NCI-H526 treated with DMSO at 0.1 percent for 48 hours (cell line): ENCODE data around the gene ACOX2.

ENCODE experiments used
- DNase-seq: peaks from one replicate; lab custom pipeline; 2025; lab: John Stamatoyannopoulos, UW

Gene ACOX2

DNA sequence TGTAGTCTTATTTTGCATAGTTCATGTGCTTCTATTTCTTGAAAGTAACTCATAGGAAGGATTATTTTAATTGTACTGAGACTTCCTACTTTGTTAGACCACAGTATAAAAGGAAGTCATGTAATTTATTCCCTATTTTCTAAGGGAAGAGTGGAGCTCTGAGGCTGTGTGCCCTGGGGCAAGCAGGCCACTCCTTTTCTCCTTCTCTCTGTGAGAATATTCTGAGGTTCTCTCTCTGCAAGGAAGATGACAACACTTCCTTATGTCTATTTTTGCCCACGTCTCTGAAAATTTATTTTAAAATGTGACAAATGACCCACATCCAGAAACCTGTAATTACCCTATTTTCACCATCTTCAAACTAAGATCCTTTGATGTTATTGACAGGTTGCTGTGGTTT lies 34.1 kb downstream of the ACOX2 start:
- DNase-seq, result no peak

DNA sequence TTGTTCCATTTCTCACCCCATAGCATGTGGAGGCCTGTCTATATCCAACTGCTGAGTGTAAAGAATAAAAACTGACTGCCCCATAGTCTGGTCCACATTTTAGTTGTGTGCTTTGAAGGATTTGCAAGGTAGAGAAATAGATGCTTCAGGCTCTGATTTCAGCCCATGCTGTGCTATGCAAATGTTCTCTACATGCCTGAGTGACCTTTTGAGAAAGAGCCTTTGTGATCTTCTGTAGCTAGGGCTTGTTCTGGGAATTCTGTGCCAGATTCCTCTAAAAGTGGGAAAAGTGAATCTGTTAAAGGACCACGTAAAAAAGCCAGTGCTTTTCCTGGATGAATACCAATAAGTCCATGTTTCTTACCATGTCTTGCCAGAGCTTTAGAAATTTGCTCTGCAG lies 39.9 kb downstream of the ACOX2 start:
- peak; percentile 85 for DNase-seq

DNA sequence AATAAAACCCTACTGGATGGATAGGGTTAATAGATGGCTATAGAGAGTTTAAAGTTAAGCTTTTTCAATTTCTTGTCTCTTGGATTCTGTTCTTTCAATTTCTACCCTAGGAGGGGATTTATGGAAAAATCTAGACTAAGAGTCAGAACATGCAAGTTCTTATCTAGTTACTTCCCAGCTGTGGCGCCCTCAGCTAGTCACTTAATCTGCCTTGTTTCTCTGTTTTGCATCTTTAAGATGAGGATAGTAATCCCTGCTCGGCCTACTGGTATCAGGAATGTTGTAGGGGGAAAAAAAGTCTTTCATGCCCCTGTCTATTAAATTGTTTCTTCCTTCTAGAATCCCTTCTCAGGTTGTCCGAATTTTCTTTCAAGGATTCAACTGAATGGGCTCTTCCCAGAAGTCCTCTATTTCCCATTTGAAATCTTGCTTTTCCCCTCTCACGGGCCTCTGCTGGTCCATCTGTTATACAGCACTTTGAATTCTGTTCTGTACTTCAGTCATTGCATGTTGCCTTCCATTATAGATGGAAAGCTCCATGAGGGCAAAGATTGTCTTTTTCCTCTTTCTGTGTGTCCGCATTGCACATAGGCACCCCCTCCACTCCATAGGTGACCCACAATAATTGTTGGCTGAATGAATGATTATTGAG lies 40.7 kb downstream of the ACOX2 start:
- no peak for DNase-seq

DNA sequence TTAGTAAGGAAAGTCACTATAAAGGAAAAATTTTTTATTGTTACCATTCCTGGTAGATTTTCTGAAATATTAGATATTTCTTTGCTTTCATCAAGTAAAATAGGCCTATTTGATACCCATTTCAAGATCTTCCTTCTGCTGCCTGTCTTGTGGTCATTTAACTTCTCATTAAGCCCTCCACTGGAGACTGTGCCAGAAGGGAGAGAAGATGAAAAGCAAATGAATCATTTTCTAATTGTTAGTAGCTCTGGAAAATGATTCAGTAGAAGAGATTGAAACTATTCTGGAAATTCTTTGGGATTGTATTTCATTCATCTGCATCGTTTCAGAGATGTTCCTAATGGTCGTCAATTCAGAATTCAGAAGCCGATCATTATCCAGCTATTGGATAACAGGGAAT lies 41.9 kb downstream of the ACOX2 start:
- no peak for DNase-seq

DNA sequence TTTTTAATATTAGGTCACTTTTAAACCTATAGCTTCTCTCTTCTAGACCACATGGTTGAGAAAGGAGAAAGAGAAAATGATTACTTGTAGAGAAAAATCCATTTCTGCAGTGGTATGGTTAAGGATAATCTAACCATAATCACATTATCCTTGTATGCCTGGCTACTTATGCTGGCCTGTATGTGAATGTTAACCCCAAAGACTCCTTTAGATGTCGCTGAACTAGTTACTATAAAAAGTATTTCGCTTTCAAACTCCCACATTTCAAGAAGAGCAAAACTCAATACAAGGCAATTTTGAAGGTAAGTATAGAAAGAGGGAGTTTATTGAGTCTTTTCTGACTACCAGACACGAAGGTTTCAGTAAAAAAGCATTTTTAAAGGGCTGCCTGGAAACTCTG lies 42.9 kb downstream of the ACOX2 start:
- DNase-seq, result no peak

DNA sequence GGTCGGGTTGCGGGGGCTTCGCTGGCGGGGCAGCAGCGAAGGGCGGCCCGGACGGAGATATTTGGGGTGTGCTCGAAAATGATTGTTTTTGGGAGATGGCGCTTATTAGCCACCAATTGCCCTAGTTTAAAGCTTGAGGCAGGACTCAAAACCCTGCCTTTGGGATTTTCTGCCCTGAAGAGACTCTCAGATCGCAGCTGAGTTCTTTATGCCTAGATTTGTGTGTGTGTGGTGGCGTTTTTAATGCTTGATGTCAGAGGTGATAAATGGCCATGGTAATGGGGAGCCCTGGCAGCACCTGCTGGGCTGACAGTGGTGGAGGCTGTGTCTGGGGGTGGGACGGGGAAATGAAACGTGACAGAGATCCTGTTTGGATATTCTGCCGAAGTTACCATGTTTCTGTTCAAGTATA lies 44.5 kb downstream of the ACOX2 start:
- DNase-seq, result peak; percentile 16

DNA sequence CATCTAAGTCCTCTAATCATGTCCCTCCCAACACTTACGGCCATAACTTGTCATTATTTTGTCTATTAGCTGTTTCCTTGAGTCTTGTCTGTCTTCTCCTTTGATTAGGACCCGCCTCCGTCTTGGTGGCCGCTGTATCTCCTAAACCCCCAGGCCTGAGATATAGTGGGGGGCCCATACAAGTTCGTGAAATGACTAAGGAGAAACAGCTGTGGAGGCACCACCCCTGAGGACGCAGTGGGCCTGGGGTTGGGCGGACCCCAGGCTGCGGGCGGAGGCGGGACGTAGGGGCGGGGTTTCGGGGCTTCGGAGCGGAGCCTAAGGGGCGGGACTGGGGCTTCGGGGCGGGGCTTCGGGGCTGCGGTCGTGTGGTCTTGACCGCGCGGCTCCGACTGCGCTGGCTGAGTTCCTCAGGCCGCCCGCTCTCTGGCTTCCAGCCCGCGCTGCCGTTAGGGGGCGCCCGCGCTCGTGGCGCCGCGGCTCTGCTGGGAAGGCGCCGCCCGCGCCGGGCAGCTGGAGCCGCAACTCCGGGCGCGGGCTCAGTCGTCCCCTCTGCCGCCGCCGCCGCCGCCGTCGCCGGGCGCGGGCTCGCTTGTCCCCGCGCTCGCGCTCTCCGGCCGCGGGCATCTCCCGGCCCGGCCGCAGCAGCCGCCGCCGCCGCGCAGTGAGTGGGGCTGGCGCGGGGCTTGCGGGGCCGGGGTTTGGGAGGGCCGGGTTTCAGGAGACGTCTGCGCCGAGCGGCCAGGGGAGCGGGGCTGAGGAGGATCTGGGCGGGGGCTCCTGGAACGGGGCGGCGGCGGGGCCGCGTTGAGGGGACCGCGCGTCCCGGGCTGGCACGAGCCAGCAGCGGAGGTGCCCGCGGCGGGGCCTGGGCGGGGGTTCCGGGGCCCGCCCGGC lies 45.2 kb downstream of the ACOX2 start, which contains the start of gene KCTD6:
KCTD6 (plus strand) TSS at position 591 of the 897 bp plus-strand sequence. CDS start 6,660 bp downstream, outside the sequence.
- peak; percentile 61 for DNase-seq

DNA sequence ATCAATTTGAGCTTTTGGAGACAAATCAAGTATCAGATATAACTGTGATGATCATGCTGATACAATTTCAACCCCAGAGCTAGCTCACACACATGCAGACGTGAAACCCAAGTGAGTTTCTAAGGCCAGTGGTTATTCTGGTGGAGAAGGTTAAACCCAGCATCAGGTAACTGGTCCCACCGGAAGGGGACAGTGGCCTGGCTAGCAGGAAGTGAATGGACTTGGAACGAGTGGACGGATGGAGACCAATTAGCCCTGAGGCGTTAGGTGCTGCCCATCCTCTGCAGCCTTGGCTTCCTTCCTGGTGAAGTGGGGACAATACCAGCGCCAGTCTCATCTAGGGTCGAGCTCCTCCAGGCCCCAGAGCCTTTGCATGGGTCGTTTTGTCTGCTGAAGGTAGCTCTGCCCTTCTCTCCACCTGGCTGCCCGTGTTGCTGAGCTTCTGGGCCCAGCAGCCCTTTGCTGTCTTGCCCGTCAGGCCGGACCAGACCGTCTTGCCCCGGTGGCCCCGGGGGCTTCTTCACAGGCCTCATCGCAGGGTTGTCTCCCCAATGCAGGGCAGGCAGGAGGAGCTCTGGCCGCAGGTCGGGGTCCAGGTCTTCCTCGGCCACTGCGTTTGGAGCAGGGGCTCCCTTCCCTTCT lies 46.0 kb downstream of the ACOX2 start:
- no peak for DNase-seq

DNA sequence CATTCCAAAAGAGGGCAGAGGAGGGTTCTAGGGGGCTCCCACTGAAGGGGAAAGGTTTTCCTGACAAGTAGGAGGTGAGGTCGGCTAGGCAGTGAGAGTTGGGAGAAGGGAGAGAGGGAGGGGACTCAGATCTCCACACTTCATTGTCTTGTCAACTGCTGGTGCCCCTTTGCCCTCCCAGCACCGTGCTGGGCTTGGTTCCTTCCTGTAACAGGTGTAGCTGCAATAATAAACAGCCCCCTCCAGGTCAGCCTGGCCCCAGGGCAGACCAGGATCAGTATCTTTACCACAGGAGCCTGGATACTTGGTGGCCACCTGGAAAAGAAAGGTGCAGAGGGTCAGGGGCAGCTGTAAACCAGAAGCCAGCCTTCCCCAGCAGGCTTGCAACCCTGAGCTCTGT lies 48.0 kb downstream of the ACOX2 start:
- no peak for DNase-seq

DNA sequence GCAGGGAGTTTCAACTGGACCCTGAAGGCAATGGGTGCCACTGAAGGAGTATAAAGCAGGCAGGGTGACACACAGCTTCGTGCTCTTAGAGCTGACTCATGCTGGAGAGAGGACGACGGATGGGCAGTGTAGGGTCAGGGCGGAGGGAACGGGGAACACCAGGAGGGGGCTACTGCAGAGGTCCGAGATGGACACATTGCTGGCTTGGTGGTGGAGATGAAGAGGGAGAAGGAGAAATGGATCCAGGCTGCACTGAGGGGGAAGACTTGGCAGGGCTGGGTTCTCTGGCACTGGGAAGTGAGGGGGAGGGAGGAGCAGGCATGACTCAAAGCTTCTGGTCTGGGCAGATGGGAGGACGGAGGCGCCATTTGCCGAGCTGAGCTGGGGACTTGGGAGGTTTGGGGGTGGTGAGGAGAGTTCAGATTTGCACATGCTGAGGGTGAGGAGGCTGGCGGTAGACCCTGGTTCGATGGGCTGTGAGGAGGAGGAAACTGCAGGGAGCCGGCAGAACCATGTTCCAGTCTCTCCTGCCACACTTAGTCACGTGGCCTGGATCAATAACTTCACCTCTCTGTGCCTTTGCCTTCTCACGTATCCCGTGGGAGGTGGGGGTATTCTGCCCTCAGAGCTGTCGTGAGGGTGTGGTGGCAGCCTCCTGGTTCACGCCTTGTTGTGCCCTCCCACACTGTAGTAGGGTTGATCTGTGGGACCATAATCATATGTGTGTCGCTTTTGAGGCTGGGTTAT lies 49.7 kb downstream of the ACOX2 start:
- no peak for DNase-seq

DNA sequence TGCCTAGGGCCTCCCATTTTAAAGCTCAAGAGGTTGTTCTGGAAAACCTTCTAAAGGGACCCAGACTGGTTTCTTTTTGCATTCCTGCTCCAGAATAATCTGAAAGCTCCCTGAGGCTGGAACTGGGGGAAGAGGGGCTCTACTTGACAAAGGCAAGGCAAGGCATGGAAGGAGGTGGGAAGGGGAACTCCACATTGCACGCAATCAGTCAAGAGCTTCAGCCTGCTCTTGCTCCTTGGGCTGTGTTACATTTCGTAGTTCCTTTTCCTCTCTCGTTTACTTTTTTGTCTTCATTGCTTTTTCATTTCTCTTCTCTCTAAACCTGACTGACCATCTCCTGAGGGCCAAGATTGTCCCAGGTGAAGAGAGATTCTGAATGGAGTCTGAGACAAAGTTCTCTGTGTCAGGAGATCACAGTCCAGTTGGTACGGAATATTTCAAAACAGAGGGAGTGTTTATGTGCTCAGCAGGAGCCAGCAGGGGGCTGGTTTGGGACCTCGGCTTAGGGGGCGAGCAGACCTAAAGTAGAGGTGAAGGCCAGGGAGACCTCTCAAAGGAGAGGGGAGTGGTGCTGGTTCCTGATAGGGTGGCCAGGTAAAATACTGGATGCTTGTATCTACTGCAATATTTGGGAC lies 51.1 kb downstream of the ACOX2 start:
- no peak for DNase-seq

DNA sequence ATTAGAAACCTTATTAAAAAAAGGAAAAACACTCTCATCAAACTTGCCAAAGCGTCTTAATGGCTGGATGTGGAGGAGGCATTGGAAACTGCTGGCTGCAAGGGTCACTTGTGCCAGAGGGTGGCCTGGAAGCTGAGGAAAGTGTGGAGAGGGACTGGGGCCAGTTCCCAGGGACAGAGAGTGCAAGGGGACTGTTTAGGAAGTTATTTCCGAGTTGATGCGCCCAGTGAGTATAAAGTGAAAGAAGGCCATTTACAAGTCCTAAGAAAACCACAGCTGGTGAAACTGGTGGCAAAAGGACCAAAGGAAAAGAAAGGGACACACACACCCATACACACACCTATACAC lies 52.3 kb downstream of the ACOX2 start:
- no peak for DNase-seq

DNA sequence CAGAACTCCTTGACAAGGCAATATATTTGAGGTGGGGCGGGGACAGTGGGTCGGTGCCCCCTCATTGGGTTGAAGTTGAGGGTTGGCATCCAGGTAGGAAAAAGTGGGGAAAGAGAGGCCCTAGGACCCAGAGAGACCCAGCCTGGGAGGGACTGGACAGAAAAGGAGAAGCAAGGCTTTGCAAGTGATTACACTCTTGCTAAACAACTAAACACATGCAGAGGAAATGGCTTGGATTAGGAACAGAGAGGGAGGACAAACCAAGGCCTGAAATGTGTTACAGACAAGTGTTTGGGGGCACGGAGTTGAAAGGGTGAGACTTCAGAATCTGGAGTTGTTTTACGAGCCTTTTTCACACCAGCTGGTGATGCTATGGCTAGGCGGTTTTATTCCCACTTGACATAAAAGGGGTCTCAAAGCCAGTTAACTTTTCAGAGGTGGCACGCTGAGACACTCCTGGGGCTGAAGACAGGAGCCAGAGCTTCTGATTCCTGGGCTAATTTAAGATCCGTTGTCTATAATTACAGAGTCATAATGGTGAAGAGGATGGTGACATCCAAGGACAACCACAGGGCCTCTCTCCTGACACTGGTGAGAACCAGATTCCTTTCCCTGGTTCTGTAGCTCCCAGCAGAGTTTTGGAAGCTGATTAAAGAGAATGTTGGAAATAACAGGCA lies 52.8 kb downstream of the ACOX2 start:
- no peak for DNase-seq

DNA sequence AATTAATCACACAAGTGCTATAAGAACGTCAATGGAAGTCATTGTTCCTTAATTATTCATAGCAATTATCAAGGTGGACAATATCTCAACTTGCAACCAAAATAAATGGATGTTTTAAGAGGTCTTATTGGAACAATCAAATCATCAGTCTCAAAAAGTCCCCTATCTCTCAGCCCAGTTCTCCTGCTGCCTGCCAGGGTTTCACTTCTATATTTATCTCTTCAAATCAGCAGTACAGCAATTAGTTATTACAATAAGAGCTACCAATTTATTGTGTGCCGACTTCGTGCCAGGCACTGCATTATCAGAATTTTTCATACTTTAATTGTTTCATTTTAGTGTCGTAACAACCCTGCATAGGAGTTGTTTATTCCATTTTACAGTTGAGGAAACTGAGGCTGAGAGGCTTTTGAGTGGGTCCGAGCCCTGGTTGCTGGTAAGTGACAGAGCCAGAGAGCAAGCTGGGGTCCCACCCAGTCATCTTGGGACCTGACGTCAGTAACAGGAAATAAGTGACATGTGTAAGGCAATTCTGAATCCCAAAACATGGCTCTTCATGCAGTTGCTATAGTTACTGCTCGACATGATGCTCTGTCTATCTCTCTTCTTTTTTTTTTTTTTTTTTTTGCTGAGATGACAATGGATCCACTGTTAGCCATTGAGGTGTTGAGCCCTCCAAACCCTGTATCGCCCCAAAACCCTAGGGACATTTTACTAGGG lies 53.9 kb downstream of the ACOX2 start:
- DNase-seq, result no peak

DNA sequence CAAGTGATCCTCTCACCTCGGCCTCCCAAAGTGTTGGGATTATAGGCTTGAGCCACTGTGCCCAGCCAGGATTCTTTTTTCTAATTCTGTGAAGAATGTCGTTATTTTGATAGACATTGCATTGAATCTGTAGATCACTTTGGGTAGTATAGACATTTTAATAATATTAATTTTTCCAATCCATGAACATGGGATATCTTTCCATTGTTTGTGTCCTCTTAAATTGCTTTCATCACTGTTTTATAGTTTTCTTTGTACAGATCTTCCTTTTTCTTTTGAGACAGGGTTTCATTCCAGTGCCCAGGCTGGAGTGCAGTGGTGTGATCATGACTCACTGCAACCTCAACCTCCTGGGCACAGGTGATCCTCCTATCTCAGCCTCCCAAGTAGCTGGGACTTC lies 56.7 kb downstream of the ACOX2 start:
- DNase-seq, result no peak

DNA sequence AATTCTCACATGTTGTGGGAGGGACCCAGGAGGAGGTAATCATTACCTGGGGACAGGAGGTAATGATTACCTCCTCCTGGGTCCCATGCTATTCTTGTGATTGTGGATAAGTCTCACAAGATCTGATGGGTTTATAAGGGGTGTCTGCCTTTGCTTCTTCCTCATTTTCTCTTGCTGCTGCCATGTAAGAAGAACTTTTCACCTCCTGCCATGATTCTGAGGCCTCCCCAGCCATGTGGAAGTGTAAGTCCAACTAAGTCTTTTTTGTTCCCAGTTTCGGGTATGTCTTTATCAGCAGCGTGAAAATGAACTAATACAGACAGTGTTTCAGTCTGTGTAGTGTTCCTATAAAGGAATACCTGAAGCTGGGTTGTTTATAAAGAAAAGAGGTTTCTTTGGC lies 58.2 kb downstream of the ACOX2 start:
- no peak for DNase-seq

DNA sequence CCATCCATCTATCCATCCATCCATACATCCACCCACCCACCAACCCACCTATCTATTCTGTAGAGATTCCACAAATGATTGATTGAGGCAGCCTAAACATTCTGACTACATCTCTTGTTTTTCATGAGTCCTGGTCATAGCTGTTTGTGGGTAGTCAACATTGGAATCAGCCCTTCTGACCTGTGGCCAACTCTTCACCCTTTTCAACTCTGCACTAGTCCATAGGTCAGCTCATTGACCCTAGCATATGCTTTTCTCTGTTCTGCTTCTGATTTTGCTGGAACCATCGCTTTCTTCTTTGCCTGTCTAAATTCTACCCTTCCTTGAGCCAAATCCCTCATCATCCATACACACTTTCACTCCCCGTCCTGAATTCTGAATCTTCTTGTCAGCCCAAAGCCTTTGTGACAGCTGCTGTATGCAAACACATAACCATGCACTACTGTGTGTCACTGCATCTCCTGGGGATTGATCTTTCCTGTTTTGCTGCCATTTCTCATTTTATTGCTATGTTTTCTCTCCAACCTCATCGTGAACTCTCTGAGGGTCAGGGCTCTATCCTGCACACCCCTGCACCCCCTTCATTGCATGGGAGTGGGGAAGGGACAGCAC lies 61.9 kb downstream of the ACOX2 start:
- DNase-seq, result no peak

DNA sequence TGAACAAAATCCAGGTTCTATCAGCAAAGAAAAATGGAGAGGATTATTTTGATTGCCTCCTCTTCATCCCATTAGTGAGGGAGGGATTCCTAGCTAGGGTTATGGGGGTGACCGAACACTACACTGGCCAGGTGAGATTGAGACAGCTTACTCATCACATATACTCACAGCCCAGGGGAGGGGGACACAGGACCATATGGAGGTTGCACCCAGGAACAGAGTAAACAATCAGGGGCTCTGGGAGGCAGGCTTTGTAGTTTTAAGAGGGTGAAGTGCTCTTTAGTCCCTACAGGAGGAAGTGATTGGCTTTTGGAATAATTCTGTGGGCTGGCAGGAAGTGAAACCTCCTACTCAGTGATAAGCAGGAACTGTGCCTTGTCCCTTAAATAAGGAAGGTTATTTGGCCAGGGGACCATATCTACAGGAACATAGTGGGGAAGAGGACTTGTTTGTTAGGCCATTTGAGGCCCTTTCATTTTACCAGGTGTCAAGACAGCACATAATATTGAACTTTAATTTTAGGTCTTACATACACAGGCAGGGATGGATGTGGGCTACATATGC lies 62.6 kb downstream of the ACOX2 start:
- DNase-seq, result no peak

DNA sequence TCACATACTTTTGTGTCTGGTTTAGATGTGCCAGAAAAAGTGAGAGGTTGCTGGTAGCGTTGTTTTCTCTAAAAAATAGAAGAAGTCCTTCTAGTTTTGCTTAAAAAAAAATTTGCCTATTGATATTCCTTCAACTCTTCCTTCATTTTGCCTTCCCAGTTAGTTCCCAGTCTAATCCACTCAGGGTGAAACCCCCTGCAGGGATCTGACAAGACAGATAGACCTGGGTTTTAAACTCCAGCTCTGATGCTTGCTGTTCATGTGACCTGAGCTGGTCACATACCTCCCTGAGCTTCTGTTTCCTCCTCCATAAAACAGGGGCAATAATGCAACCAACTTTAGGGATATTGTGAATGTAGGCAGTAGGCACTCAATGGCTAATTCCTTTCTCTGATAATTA lies 63.7 kb downstream of the ACOX2 start:
- no peak for DNase-seq
